Adrenal gland (tissue), 5 donors: ENCODE measurements around the gene GIGYF2.

Experiments
- POLR2A ChIP-seq, 2 donors: fragments of 450-650 bp; IDR thresholded peaks; one replicate each; pipeline ENCODE4 v1.6.1; 2017; ENCODE audit warnings: antibody characterized with exemption in 2 of 2, mild to moderate bottlenecking in 2 of 2, moderate library complexity in 1 of 2
- TF ChIP-seq, protein P1 (sequence below), 6 experiments: fragments of 450-650 bp in 4 of 6; fragments of 200-600 bp in 2 of 6; sonication (generic) in 1 of 6; IDR thresholded peaks; 1 replicate in 5 of 6; 2 replicates in 1 of 6; pipeline versions ENCODE4 v1.5.1 to v1.8.0; 2016 to 2021; ENCODE audit warnings: antibody characterized with exemption in 6 of 6, mild to moderate bottlenecking in 2 of 6, moderate library complexity in 1 of 6
- donor health status: DM: no; HTN: no; CAD: no.

DNA sequence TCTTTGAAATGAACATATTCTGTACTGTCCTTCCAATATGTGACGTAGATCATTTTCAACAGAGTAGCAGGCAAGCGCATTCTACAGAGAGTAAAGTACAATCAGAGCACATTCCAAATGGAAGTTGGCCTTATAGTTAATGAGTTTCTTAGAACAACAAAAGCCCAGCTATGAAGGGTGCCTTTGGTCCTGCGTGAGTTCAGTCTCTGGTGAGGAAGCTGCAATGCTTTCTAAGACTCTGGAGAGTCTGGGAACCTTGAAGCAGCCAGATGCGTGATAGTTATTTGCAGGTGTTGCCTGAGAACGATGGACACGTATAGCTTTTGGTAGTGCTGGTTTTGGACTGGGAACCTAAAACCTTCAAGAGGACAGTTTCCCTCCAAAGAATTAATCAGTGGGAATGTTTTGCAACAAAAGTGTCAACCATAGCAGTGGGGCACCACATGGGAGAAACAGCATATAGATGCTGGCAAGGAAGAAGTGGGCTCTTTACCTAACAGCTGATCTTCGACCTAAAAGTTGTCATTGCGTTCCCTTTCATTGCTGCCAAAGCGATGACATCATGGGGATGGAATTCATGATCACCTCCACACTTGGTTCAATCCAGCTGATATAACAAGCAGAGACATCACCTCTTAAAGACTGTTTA is 163.6 kb downstream of the GIGYF2 start:
- TF ChIP-seq, protein P1, sequence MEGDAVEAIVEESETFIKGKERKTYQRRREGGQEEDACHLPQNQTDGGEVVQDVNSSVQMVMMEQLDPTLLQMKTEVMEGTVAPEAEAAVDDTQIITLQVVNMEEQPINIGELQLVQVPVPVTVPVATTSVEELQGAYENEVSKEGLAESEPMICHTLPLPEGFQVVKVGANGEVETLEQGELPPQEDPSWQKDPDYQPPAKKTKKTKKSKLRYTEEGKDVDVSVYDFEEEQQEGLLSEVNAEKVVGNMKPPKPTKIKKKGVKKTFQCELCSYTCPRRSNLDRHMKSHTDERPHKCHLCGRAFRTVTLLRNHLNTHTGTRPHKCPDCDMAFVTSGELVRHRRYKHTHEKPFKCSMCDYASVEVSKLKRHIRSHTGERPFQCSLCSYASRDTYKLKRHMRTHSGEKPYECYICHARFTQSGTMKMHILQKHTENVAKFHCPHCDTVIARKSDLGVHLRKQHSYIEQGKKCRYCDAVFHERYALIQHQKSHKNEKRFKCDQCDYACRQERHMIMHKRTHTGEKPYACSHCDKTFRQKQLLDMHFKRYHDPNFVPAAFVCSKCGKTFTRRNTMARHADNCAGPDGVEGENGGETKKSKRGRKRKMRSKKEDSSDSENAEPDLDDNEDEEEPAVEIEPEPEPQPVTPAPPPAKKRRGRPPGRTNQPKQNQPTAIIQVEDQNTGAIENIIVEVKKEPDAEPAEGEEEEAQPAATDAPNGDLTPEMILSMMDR (IDR thresholded peaks at IDR 0.05): no peak
- TF ChIP-seq POLR2A (IDR thresholded peaks at IDR 0.05): no peak
